HG03457 (cell line): Measurements from ENCODE around the gene ZP4.

Experiments used
- ATAC-seq: cut with Tn5 transposase; IDR thresholded peaks from one replicate; pipeline ENCODE4 v1.9.1; 2021; ENCODE audit warnings: moderate number of reproducible peaks; ENCODE audit not compliant: unreplicated experiment

ZP4 gene

DNA sequence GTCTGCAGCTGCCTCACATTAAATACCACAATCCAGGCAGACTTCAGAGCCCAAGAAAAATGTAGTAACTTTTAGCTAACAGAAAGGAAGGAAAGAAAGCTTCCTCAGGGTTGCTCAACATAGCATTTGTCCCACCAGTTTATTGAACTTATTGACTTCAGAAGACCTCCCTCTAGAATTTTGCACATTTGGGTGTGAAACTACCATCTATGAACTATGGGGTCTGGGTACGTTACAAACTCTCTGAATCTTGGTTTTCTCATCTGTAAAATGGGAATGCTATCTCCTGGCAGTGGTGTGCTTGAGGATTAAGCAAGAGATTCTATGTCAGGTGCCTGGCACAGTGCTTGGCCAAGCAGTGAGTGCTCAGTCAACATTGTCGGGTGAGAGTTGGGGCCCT, at the start of gene ZP4:
Gene ZP4 (minus strand): TSS at position 101 of the 400 bp plus-strand sequence. CDS start 287 bp downstream, outside the sequence.
- no peak for ATAC-seq

DNA sequence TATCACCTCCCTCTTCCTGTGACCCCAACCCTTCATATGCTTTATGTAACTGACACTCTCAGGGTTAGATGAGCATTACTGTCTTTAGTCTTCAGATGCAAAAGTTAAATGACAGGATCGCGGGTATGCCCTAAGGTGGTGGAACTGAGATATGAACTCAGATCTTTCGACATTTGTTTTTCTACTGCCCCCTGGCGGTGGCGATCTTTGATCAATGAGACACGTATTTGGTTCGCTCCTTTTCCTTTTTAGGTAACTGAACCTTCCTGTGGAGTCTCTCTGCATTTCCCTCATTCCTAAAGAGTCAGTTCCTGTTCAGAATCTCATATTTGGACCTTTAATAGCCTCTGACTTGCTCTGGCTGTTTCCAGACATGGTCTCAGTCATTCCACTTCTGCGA, 47.8 kb upstream of the ZP4 start:
- no peak for ATAC-seq

- ATAC-seq = no peak
These were observed 47.3 kb upstream of the ZP4 start for GRCh38 chr1:237938068-237938467.

GRCh38 chr1:237932816-237933215, 42.1 kb upstream of the ZP4 start:
- no peak for ATAC-seq

DNA sequence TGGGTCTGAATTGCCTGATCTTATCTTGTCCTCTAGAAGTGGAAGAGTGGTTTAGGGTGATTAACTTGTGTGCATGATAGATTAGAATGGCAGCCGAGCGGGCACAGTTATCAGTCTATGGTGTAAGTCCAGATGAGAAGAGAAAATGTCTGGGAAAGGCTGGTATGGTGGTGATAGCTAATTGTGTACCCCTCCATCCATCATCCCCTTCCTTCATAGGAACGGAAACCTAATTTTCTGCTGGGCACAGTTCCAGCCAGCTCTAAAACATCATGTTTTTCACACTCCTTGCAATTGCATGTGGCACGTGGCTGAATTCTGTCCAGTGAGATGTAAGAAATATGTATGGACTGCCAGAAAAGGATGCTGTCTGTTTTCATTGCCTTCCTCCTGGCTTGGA, 40.9 kb upstream of the ZP4 start:
- no peak for ATAC-seq

DNA sequence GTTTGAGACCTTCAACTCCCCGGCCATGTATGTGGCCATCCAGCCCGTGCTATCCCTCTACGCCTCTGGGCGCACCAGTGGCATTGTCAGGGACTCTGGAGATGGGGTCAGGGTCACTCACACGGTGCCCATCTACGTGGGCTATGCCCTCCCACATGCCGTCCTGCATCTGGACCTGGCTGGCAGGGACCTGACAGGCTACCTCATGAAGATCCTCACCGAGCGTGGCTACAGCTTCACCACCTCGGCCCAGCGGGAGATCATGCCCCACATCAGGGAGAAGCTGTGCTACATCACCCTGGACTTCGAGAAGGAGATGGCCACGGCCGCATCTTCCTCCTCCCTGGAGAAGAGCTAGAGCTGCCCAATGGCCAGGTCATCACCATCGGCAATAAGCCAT, 36.5 kb upstream of the ZP4 start:
- ATAC-seq = no peak

- ATAC-seq = no peak
These were observed 30.6 kb upstream of the ZP4 start for GRCh38 chr1:237921306-237921705.

DNA sequence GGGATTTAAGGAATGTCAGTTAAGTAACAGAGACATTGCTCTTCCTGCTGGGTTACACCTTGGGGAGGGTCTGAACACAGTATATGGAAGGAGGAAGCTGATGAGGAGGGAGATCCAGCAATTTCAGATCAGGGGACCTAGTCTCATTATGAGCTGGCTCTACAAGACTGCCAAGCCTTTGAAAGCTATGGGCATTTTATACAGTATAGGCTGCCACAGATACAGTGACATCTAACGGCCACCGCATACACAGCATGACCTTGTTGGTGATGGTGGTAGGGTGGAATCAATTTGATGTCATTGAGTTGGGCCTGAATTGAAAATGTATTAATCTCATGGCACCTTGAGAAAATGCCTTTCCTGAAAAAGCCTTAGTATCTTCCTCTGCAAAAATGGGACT, 22.6 kb upstream of the ZP4 start:
- ATAC-seq = no peak

DNA sequence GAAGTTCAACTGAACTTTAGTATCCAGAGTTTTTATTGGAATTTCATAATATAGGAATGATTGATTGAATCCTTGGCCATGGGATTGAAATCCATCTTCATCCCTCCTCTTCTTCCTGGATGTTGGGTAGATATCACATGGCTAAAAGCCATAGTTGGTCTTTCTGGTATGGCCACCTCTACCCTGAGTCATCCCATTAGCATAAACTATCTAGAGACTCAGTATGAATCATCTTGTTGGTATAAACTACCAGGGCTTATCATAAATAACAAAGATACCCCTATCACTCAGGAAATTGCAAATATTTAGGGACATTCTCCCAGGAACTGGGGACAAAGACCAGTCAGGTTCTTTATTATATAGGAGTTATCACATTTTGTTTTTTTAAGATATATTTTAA, 21.2 kb upstream of the ZP4 start:
- no peak for ATAC-seq

GRCh38 chr1:237910834-237911233, 20.1 kb upstream of the ZP4 start:
- ATAC-seq = no peak

DNA sequence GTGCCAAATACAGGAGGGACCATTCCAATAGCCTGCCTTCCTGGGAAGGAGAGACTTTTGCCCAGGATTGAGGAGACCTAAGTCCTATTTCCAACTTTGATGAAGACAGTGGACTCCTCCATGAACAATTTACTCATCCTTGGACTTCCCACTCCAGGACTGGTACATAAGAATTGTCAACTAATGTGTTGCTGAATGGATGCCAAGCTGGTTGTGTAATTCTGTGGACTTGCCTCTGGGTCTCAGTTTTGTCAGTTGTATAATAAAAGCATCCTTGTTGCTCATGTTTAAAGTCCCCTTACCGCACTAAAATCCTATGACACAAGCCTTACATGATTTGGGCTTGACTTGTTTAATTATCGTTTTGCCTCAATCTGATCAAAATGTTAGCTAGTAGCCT, 13.2 kb upstream of the ZP4 start:
- ATAC-seq = no peak

- ATAC-seq = no peak
These were observed 12.4 kb upstream of the ZP4 start for GRCh38 chr1:237902960-237903743.

DNA sequence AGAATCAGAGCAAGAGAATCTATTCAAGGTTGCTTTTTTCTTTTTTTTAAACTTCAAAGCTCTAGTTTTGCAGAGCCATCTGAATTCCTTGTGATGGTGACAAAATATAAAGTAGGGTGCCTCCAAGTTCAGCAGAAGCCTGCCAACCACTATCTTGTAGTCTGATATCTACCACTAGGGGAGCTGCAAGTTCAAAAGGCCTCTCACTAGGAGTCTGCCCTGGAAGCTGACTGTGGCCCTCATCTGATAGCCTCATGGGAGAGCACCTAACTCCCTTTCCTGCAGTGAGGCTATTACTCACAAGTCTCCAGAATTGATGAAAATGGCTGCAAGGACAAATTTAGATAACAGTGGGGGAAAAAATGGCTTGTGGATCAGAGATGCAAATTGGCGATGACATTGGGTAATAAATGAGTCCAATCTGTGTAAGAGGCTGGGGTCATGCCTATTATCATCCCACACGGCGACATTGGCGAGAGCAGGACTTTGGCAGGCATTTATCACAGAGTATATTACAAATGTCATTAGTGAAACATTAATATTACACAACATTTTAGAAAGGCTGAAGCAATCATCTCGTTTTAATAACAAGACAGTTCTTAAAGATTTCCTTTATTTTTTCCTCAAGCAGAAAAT, 10.7 kb upstream of the ZP4 start:
- ATAC-seq = no peak

- no peak for ATAC-seq
These were observed 4.9 kb upstream of the ZP4 start for GRCh38 chr1:237895630-237896029.

GRCh38 chr1:237894131-237894530, 3.4 kb upstream of the ZP4 start:
- no peak for ATAC-seq

DNA sequence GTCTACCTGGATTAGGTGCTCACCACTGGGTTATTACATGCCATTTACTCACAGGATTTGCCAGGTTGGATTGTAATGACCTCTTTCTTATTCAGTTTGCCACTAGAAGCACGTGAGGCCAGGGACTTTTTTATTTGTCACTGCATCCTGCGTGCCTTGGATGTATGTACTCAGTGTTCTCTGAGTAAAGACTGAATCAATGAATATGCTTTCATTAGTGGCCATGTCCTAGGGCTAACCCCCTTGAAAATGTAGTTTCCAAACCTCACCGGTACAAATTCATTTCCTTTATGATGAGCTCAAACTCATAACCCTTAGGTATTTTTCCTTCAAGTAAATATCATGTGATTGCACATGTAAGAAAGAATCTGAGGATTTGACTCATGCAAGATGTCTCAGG, 1.3 kb upstream of the ZP4 start:
- no peak for ATAC-seq

DNA sequence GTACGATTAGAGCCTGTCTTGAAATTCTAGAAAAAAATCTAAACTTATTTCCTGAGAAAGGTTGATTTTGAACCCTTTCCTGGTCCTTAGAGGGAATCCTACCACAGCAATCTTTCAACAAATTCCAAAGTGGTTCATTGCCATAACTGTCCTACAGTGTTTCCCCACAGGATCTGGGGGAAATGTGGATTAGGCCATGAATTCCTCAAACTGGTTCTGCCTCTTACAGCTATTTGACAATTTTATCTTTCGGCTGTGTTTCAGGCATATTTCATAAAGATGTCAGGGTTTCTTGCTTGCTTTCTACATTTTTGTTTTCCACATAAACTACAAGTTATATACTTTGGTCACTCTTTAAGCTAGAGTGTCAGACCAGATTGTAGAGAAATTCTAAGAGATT, 544 bp upstream of the ZP4 start:
- ATAC-seq = no peak

DNA sequence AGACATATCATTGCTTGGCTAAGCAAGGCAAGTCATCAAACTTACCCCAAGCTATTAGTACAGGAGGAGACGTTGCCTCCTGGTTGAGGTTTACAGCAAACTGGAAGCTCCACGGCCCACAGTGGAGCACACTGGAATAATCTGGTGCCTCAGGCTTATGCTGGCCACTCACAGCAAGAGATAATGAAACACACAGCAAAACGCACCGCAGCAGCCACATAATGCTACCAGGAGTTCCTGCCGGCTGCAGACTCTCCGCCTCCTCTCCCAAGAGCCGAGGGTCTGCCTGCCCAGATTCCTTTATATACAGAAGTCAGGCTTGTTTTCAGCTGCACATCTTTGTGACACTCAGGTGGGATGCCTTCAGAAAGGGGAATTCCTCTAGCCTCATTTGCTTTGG, 306 bp downstream of the ZP4 start:
- ATAC-seq = no peak

DNA sequence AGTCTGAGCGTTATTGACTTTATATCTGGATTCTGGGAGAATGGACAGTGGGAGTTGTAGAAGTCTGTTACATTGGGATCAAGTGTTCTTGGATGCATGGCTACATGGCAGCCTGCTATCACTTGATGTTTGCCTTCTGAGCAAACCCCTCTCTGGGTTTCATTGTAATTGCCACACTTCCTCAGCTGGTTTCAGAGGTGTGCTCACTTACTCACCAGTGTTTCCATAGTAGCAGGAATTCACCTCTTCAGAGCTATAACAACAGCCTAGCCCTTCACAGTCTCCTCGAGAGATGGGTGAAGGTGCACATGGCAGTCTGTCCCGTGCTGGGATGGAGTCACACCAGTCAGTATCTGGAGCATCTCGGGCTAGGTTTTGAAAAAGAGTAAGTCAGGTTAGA, 2.6 kb downstream of the ZP4 start:
- ATAC-seq = no peak

DNA sequence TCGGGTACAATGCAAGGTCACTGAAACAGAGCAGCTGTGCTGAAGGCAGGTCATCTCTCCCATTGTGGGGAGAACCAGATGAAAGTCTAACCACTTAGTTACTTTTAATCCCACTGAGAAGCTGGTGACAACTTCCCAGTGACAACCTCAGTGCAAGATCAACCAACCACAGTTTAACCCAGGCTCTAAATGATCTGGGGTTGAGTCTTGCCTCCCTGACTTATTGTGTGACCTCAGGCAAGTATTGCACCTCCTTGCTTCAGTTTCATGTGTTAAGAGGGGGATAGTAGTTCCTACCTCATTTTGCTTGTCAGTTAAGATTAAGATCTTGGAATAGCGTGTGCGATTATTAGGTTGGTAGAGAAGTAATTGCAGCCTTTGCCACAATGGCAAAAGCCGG, 3.2 kb downstream of the ZP4 start:
- ATAC-seq = no peak

DNA sequence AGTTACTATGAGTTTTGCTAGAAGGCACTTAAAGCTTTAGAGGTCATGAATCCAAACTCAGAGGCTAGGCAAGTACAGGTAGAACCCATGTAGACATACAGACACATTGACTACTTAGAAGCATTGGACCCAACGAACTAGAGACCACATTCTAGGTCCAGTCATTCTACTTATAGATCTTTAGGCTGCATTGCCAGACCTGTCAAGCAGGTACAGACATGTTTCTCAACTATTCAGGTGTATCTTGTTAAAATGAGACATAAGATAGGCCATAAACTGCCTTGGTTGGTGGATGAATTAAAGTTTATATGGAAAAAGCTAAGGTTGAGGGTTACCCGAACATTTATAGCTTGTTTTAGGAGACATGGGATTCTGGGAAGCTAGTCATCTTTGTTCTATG, 6.5 kb downstream of the ZP4 start:
- no peak for ATAC-seq

- ATAC-seq = no peak
These were observed 11.5 kb downstream of the ZP4 start for GRCh38 chr1:237879195-237879594.

- ATAC-seq = no peak
These were observed 12.3 kb downstream of the ZP4 start for GRCh38 chr1:237878406-237878805.
